DMS153 treated with DMSO at 0.1 percent for 48 hours (cell line): ENCODE results near the gene MRGPRF.

Experiments used
- DNase-seq: peaks from one replicate; lab custom pipeline; 2025; ENCODE audit not compliant: unreplicated experiment; lab: John Stamatoyannopoulos, UW

The MRGPRF gene, protein sequence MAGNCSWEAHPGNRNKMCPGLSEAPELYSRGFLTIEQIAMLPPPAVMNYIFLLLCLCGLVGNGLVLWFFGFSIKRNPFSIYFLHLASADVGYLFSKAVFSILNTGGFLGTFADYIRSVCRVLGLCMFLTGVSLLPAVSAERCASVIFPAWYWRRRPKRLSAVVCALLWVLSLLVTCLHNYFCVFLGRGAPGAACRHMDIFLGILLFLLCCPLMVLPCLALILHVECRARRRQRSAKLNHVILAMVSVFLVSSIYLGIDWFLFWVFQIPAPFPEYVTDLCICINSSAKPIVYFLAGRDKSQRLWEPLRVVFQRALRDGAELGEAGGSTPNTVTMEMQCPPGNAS

DNA sequence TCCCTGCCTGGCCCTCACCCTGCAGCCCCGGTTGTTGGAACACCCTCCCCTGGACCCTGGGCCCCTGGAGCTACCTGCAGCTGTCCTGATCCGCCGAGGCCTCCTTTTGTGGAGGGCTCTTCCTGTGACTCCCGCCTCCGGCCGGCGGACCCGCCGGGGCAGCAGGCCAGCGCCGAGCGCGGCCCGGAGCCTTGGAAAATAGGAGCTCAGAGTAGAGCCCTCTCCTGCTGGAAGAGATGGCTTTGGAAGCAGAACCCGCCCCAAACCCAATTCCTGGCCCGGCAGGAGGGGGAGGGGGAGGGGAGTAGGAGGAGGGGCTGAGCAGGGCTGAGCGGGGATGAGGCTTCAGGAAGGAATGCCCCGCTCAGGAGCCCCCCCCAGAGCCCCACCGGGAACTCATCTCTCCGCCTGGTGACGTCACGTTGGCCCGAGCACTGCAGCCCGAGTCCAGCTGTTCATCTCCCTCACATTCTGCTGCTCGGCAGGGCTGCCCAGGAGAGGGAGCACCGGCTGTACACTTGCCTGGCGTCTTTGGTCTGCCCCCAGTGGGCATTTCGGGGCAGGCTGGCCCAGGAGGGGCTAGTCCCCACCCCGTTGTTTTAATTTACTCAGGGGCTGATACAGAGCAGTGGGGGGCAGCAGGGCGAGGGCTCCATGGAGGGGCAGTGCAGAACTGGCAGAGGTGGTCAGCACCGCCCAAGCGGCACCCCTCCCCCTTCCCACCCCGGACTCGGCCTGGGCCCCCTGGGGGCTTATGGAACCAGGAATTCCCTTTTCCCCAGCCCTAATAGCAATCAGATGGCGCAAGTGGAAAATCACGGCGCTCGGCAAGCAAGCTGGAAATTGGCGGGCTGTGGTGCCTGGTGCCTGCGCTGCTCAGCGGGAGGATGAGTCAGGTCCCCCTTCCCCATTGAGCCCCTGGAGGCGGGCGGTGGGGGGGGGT, at the start of gene MRGPRF:
Gene MRGPRF (minus strand): TSS at position 238 of the 943 bp plus-strand sequence. CDS start 3,345 bp downstream, outside the sequence.
- no peak for DNase-seq

DNA sequence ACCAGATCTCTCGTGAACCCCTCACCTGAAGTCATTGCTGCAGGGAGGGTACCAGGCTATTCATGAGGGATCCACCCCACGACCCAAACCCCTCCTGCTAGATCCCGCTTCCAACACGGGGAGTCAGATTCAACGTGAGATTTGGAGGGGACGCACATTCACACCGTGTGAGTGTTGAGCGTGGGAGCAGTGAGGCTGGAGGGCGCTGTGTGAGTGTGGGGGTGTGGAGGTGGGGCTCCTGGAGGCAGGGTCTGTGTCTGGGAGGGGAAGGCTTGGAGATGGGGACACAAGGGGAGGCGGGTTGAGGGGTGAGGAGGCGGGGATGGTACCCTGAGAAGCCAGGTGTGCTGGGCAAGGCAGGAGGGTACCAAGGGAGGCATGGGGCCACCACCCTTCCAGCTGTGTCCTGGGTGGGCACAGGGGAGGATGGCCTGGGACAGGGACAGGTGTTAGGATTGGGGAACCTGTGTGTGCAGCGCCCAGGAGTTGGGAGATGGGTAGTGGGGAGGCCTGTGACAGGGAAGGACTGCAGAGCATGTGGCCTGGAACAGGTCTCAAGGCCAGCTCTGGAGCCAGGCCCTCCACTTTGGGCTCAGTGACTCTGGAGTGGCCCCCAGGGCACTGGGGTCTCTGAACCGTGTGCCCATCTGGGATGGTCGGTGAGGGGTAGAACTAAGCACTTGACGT, 49.3 kb upstream of the MRGPRF start:
- no peak for DNase-seq

DNA sequence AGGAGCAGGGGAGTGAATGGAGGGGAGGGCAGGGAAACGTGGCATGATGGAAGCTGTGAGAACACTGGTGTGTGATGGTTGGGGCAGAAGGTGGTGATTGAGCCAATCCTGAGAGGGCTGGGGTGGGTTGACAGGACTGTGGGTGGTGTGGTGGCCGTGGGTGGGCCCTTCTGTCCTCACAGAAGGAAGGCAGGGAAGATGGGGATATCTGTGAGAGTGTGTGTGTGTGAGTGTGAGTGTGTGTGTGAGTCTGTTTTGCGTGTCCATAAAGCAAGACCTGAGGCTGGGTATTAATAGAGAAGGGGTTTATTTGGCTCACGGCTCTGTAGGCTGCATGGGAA, 48.6 kb upstream of the MRGPRF start:
- DNase-seq: no peak

DNA sequence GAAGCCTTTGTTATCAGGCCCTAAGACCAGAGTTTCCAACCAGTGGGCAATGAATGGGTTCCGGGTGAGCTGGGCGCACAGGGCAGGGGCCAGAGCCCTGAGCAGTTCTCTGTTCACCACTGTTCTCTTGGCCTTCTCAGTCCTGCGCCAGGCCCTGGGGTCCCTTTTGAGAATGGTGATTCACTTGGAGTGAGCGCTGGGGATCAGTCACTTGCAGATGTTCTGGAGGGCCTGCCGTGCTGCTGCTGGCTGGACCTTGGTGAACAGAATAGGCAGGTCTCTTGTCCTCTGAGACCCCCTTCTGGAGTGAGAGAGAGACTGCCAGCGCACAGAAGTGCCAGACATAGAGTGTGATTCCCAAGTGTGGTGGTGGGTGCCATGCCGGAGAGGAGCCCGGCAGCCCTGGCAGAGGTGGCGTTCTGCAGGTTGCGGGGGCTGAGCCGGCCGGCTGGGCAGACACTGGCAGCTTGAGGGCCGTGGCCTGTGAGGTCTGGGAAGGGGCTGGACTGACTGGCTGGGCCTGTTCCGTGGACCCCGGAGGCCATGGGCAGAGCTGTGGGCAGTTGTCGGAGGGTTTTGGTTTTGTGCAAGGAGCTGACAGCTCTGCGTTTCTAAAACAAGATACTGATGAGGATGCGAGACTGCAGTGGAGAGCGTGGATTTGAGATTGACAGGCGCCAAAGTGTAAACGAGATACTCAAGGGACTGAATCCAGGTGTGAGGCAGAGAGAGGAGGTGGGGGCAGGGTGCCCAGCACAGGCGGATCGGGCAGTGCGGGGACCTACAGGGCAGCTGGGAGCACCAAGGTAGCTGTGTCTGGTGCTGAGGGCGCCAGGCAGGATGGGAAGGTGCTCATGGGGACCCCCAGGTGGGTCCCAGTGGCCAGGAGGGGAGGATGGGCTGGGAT, 48.0 kb upstream of the MRGPRF start:
- DNase-seq: no peak

DNA sequence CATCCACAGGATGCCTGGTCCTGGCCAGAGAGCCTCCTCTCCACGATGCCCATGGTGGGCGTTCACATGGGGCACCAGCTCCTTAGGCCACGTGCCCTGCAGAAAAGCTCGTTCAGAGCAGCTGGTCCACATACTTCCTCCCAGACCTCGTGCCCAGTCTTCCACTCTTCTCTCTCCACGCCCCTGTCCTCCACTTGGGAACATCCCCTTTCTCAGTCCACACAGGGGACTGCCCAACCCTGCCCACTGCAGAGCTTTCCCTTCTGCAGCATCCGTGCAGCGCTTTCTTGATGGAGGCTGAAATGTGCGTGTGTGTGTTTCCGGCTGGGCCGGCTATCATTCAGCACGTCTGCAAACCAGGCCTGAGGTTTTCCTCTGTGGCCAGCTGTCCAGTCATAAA, 46.9 kb upstream of the MRGPRF start:
- no peak for DNase-seq

DNA sequence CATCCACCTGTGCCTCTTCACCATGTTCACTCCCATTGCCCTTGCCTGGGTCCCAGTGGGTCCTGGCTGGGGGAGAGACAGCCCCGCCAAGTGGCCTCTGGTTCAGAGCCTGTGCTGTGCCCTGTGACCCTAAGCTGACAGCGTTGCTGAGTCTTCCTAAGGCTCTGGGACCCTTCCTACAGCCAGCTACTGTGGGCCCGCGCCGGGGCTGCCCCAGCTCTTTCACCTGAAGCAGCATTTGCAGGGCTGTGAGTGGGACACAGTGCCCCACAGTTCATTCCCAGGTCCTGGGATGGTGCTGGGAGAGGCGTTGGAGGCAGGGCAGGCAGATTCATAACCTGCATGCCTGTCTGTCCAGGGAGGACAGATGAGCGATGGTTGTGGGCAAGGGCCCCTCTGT, 46.4 kb upstream of the MRGPRF start:
- no peak for DNase-seq

DNA sequence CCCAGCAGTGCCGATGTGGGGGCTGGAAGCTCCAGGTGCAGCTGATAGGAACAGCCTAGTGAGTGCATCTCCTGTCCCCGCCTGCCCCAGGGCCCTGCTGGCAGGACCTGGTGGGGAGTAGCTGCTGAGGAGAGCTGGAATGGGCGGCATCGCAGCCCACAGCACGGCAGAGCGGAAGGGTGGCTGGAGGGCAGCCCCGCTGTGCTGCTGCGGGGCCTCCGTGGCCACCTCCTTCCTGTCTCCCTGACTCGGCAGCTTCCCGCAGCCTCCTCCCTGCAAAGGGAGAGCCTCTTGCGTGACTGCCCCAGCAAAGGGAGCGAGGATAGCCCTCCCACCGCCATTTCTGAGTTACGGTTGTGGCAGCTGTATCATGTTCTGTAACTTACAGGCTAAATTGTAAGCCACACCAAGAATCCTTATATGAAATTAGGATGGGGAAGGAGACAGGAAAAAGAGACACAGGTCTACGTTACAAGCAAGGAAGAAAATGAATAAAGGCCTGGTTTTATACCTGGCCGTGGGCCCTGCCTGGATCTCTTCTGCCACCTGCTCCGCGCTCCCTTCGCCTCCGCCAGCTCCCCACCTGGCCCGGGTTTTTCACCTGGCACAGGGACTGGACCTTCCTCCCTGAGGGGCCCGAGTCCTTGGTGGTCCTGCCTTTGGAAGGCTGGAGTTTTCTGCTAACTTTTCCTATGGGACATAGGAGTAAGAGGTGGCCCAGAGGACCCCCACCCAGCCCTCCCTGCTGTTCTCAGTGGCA, 45.6 kb upstream of the MRGPRF start:
- no peak for DNase-seq

DNA sequence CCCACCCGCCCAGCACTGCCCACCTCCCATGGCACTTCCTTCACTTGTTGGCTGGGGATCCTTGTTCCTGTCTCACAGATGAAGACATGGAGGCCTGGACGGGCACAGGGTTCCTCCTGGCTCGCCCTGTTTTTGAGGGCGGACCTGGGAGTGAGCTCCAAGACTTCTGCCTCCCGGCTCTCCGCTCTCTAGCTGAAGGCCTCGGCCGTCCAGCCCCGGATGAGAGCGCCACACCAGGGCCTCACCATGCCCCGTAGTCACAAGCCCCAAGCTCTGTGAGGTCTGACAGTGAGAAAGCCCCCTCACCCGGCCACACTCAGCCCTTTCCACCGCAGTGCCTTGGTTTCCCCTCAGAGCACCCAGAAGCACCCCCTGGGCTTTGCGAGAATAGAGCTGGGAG, 44.8 kb upstream of the MRGPRF start:
- no peak for DNase-seq

DNA sequence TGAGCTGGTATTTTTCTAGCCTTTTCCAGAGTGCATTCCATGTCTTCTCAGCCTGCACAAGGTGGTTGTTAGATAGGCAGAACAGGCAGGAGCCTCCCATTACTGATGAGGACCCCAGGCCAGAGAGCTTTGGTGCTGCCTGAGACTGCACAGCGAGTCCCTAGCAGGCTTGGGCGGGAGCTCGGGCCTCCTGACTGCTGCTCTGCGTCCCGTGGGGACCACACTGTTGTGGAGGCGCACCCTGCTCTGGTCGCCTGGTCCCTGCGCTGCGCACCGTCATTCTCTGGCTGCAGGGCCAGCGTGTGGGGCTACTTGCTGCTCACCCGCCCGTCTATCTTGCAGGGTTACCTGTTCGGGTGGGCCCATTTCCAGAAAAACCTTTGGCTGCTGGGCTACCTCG, 44.2 kb upstream of the MRGPRF start:
- DNase-seq: no peak

DNA sequence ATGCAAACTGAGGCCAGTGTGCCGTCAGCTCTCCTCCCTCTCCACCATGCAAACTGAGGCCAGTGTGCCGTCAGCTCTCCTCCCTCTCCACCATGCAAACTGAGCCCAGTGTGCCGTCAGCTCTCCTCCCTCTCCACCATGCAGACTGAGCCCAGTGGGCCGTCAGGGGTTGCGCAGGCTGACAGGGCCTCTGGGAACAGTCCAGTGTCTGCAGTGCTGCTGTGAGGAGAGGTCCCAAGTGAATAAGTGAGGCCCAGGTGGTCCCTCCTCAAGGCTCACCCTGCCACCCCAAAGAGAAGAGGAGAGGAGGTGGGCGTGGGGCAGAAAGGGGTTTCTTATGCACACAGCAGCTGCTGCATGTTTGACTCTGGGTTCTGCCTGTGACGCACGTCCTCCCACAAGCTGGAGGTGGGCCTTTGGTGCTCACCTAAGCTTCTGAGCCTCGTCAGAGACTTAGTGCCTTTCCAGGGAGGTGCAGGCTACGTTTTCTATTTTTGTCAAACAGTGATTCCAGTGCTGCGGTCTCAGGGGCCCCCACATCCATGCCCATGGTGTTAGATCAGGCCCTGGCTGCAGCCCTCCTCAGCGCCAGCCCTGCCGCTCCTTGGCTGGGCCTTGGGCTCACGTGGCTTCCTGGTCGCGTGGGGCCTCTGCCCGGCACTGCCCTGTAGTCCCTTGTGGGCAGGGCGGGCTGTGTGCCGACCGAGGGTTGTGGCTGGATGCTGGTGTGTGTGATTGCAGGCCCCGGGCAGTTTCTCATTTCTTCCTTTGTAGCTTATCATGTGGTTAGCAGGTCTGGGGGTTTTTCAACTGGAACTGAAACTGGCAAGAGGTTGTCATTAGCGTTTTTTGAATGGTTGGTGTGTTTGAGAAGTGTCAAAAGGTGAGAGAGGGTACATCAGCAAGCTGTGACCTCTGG, 42.8 kb upstream of the MRGPRF start:
- no peak for DNase-seq

DNA sequence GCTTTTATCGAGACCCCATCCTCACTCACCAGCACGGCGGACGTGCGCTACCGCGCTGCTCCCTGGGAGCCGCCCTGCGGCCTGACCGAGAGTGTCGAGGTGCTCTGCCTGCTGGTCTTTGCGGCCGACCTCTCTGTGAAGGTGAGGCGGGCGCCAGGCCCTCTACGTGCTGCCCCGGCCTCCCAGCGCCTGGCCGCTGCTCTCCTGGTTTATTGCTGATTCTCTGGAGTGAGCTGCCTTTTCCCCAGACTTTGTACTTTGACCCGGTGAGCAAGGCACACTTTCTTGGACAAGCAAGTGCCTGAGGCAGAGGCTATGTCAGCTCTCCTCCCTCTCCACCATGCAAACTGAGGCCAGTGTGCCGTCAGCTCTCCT, 42.2 kb upstream of the MRGPRF start:
- no peak for DNase-seq

DNA sequence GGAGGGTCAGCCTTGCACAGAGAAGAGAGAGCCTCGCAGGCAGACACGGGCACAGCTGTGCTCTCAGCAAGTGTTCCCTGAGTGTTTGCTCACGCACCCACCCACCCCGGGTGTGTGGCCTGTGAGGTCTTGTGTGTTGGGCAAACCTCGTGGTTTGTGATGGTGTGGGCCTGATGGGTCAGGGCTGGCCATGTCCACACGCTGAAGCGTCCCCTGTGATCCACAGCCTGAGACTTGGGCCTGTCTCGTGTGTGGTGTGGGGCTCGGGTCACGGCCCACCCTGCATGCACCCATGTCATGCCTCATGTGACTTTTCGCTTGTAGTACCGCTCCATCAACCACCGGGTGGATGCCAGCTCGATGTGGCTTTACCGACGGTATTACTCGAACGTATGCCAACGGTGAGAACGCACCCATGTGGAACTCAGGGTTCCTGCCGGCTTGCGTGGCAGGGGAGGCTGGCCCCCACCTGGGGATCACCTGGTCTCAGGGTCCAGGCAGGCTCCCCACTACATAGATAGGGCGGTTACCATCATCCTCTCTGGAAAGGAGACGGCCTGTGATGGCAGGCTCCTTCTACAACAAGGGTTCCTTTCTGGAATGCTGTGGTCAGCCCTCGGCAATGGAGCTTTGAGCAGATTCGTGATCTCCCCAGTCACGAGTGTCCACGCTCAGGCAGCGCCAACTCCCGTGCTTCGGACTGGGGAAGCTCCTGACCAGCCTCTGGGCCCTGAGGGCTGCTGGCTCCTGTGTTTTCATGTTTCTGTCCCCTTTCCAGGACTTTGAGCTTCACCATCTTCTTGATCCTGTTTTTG, 41.6 kb upstream of the MRGPRF start:
- no peak for DNase-seq

DNA sequence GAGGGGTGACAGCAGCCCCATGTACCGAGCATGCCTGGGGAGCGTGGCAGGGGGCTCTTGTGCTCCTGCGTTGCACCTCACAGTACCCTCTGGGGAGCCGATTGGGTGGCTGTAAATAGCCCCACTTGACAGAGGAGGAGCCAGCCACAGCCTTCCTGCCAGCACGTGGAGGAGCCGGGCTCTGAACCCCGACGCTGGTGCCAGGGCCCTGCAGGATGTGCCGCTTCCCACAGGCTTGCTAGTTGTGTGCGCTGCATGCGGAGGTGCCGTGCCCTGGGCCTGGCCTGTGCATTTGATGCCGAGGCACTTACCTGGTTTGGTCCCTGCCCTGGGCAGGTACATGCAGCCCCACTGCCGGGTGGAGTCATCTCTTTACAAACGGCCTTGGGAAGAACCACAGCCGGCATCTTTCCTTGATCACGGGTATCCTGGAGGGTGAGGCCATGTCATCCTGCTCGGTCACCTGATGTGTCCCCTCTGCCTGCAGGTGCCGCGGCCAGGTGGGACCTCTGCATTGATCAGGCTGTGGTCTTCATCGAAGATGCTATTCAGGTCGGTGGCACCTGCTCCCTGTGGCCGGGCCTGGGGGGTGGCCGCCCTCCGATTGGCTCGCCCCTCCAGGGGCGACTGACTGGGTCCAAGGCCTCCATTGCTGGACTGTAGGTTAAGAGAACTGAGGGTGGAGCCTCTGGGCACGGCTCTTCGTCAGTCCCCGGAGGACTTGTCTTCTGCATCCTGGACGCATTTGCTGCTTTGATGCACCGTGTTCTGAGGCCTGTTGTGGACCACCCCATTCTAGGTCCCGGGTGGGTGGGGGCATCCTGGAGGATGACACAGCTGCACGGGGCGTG, 40.7 kb upstream of the MRGPRF start:
- DNase-seq: no peak

DNA sequence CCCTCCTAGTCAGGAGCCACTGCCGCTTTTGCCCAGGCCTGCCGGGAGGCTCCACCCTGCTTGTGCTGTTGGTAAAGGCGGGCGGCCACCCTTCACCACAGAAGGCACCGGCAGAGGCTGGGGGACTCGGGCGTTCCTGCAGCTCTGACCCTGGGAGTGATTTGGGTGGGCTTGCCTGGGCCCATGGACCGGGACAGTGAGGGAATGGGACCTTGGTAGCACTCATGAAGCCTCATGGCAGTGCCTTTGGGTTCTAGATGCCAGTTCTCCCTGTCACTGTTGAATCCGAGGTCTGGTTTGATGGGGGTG, 40.1 kb upstream of the MRGPRF start:
- DNase-seq: no peak

DNA sequence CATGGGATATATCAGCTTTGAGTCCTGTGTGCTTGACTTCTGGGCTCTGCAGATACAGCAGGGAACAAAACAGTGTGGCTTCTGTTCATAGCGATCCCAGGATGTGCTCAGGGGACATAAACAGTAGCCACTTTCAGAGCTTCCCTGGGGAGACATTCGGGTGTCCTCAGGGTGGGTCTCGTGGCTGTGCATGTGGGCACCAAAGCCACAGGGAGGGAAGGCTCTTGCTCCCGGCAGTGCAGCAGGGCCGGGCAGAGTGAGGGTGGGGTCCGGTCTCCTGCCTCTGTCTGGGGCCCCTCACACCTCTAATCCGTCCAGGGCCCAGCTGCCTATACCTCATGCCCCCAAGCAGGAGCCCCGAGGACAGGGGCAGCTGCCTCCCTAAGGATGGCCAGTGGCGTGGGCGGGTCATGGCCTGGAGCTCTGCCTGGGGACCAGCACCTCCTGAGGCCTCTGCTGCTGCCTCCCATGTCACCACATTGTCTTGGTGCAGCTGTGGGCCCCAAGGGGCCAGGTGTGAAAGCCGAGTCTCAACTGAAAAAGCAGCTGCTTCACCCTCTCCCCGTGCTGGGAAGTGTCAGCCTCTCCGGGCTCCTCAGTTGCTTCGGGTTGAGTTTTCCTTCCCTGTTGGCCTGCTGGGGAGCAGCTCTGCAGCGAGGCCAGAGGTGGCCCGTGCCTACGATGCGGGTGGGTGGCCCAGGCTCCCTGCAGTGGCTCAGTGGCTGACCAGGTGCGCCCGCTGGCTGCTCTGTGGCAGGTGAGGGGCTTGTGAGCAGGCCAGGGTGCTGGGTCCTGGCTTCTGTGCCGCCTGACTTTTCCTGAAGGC, 39.5 kb upstream of the MRGPRF start:
- no peak for DNase-seq
